GM21619 (cell line): ENCODE data around the gene SNRNP200.

Experiments
- ATAC-seq: cut with Tn5 transposase; IDR thresholded peaks from one replicate; pipeline ENCODE4 v1.9.1; 2021; ENCODE audit not compliant: unreplicated experiment

The SNRNP200 gene

GRCh38 chr2:96305091-96305978, at the start of gene SNRNP200:
Gene SNRNP200, minus strand, starts transcription at chr2:96305546. Its CDS starts 109 bp downstream, at chr2:96305437.
- peak; percentile 92 for ATAC-seq

GRCh38 chr2:96354492-96354891, 49.1 kb upstream of the SNRNP200 start:
- no peak for ATAC-seq

- ATAC-seq = no peak
Measured at GRCh38 chr2:96353606-96354101, 48.3 kb upstream of the SNRNP200 start.

- ATAC-seq = no peak
Measured at GRCh38 chr2:96353032-96353561, 47.8 kb upstream of the SNRNP200 start.

GRCh38 chr2:96347395-96347794, 42.0 kb upstream of the SNRNP200 start:
- ATAC-seq = no peak

- no peak for ATAC-seq
Measured at GRCh38 chr2:96345868-96346462, 40.6 kb upstream of the SNRNP200 start.

- no peak for ATAC-seq
Measured at GRCh38 chr2:96345438-96345837, 40.1 kb upstream of the SNRNP200 start.

GRCh38 chr2:96344011-96344410, 38.7 kb upstream of the SNRNP200 start:
- peak; percentile 83 for ATAC-seq

- ATAC-seq = peak; percentile 32
Measured at GRCh38 chr2:96342085-96342484, 36.7 kb upstream of the SNRNP200 start.

- no peak for ATAC-seq
Measured at GRCh38 chr2:96341641-96342040, 36.3 kb upstream of the SNRNP200 start.

- ATAC-seq = no peak
Measured at GRCh38 chr2:96340493-96341414, 35.4 kb upstream of the SNRNP200 start.

GRCh38 chr2:96336873-96337272, 31.5 kb upstream of the SNRNP200 start:
- ATAC-seq = no peak

GRCh38 chr2:96336104-96336775, 30.9 kb upstream of the SNRNP200 start:
- no peak for ATAC-seq

GRCh38 chr2:96333708-96334107, 28.4 kb upstream of the SNRNP200 start:
- no peak for ATAC-seq

GRCh38 chr2:96330407-96330806, 25.1 kb upstream of the SNRNP200 start:
- ATAC-seq = no peak

GRCh38 chr2:96329874-96330273, 24.5 kb upstream of the SNRNP200 start:
- no peak for ATAC-seq

GRCh38 chr2:96329456-96329855, 24.1 kb upstream of the SNRNP200 start:
- ATAC-seq = no peak

GRCh38 chr2:96326990-96327820, 21.9 kb upstream of the SNRNP200 start:
- ATAC-seq = no peak

- ATAC-seq = no peak
Measured at GRCh38 chr2:96326564-96326963, 21.2 kb upstream of the SNRNP200 start.
